Measurements from ENCODE around the gene CCL8.

GRCh38 chr17:34313164-34313563, 6.1 kb upstream of the CCL8 start:
- TF ChIP-seq GATA3 (IDR thresholded peaks at IDR 0.05; ENCODE audit: low read depth, low read length) (no peak), GATA2 (IDR thresholded peaks at IDR 0.05; ENCODE audit: low read depth, low read length) (no peak)
